ENCODE results near the gene MTUS2.

The MTUS2 gene

GRCh38 chr13:29525757-29526156, 705.6 kb downstream of the MTUS2 start:
- no peak overlapping the region for H3K27ac ChIP-seq
- TF ChIP-seq, protein P1, sequence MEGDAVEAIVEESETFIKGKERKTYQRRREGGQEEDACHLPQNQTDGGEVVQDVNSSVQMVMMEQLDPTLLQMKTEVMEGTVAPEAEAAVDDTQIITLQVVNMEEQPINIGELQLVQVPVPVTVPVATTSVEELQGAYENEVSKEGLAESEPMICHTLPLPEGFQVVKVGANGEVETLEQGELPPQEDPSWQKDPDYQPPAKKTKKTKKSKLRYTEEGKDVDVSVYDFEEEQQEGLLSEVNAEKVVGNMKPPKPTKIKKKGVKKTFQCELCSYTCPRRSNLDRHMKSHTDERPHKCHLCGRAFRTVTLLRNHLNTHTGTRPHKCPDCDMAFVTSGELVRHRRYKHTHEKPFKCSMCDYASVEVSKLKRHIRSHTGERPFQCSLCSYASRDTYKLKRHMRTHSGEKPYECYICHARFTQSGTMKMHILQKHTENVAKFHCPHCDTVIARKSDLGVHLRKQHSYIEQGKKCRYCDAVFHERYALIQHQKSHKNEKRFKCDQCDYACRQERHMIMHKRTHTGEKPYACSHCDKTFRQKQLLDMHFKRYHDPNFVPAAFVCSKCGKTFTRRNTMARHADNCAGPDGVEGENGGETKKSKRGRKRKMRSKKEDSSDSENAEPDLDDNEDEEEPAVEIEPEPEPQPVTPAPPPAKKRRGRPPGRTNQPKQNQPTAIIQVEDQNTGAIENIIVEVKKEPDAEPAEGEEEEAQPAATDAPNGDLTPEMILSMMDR (IDR thresholded peaks at IDR 0.05) = no peak
- TF ChIP-seq ZFX (IDR thresholded peaks at IDR 0.05; ENCODE audit: borderline replicate concordance) = no peak

- TF ChIP-seq, protein P1 (IDR thresholded peaks at IDR 0.05) = no peak
- TF ChIP-seq ZFX (IDR thresholded peaks at IDR 0.05; ENCODE audit: borderline replicate concordance) = no peak
- H3K27ac ChIP-seq = no peak overlapping the region
These were observed 706.6 kb downstream of the MTUS2 start for GRCh38 chr13:29526741-29527140.

DNA sequence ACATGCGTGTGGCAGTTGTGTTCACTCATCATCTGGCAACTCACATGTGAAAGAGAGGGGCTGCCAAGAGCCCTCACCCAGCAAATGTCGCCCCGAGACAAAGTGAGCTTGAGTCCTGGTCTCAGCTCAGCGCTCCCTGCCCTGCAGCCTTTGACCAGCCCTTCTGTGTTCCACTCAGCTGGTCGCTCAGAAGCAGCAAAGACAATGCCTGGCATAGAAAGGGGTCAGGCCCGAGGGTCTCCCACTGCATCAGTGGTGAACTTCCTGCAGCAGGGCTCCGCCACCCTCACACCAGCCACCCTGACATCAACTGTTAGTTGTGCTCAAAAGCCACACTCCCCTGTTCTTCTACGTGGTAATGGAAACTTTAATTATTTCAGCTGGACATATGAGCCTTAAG, 707.4 kb downstream of the MTUS2 start:
- TF ChIP-seq, protein P1 (IDR thresholded peaks at IDR 0.05) = no peak
- no peak for TF ChIP-seq ZFX (IDR thresholded peaks at IDR 0.05; ENCODE audit: borderline replicate concordance)

GRCh38 chr13:29527916-29528315, 707.8 kb downstream of the MTUS2 start:
- TF ChIP-seq, protein P1 (IDR thresholded peaks at IDR 0.05) = no peak
- no peak for TF ChIP-seq ZFX (IDR thresholded peaks at IDR 0.05; ENCODE audit: borderline replicate concordance)
- H3K27ac ChIP-seq = no peak overlapping the region

More for the DNA sequence above, 707.4 kb downstream of the MTUS2 start:
- H3K27ac ChIP-seq = no peak overlapping the region

DNA sequence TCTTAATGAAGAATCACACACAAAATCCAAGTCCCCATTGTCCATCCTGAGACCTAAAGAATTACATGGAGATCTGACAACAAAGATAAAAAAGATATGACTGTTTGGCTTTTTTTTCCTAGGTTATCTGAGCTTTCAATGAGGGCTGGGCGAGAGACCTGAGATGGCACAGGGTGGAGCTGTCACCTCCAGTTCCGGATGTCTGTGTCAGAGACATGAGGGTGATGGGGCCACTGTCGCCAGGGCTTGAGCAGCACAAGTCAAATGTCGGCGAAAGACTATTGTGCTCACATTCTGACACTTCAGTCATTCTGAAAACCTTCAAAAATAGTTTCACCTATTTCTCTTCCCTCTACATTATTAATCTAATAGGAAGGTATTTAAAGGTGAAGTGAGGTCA, 709.6 kb downstream of the MTUS2 start:
- TF ChIP-seq ZFX (IDR thresholded peaks at IDR 0.05; ENCODE audit: borderline replicate concordance) = no peak
- TF ChIP-seq, protein P1 (IDR thresholded peaks at IDR 0.05) = no peak

DNA sequence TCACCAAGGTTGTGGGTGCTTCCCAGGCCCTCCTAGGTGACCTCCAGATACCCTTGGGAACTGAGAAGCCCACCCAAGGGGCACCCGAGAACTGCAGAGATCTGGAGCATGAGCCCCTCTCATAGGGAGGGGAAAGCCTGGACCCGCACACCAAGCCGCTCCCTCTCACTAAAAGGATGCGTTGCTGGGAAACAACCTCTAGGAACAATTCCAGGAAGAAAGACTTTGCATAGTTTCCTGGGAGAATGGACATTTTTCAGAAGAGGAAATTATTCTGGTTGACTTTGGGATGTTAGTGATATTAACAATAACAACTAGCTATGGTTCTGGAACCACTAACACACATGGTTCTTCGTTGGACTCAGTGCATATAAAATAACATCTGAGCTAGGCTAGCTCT, 710.8 kb downstream of the MTUS2 start:
- TF ChIP-seq, protein P1 (IDR thresholded peaks at IDR 0.05) = no peak
- TF ChIP-seq ZFX (IDR thresholded peaks at IDR 0.05; ENCODE audit: borderline replicate concordance) = no peak
- no peak overlapping the region for H3K27ac ChIP-seq

More for the DNA sequence above, 709.6 kb downstream of the MTUS2 start:
- no peak overlapping the region for H3K27ac ChIP-seq

- TF ChIP-seq, protein P1 (IDR thresholded peaks at IDR 0.05) = no peak
- TF ChIP-seq ZFX (IDR thresholded peaks at IDR 0.05; ENCODE audit: borderline replicate concordance) = no peak
- no peak overlapping the region for H3K27ac ChIP-seq
These were observed 712.0 kb downstream of the MTUS2 start for GRCh38 chr13:29532116-29532515.

Data from 22Rv1 (cell line).